ENCODE data around the gene CPT1A.

GRCh38 chr11:68749229-68750123 lies 92.2 kb downstream of the CPT1A start:
- TF ChIP-seq CTCF (optimal IDR thresholded peaks at IDR 0.05 in 1 of 3, IDR thresholded peaks at IDR 0.05 in 1 of 3, conservative IDR thresholded peaks at IDR 0.05 in 1 of 3; ENCODE audit: extremely low read depth in 1 of 3, insufficient read depth in 2 of 3, low read length in 3 of 3) (no peak), EZH2 (IDR thresholded peaks at IDR 0.05; ENCODE audit: low read length) (no peak)
